ENCODE results near the gene VEPH1.

Gene VEPH1

GRCh38 chr3:157487339-157487738, 15.9 kb downstream of the VEPH1 start:
- no peak overlapping the region for H3K27ac Mint-ChIP-seq
- H3K4me3 Mint-ChIP-seq, result no peak overlapping the region
- H3K9me3 Mint-ChIP-seq, result peaks cover 8% of the 10 kb centered on the region
- H3K4me1 Mint-ChIP-seq, result peaks cover 5% of the 10 kb centered on the region
- peaks cover 5% of the 10 kb centered on the region for H3K27me3 Mint-ChIP-seq (ENCODE audit: low read depth, poor library complexity)
- no peaks in the 10 kb centered on the region for H3K36me3 Mint-ChIP-seq (ENCODE audit: low read depth)
- DNase-seq, result no peak
- no peak for TF ChIP-seq CTCF (IDR thresholded peaks at IDR 0.05)

GRCh38 chr3:157479464-157480243, 23.6 kb downstream of the VEPH1 start:
- H3K9me3 Mint-ChIP-seq, result peaks cover 25% of the 10 kb centered on the region
- no peak for TF ChIP-seq CTCF (IDR thresholded peaks at IDR 0.05)
- no peaks in the 10 kb centered on the region for H3K36me3 Mint-ChIP-seq (ENCODE audit: low read depth)
- no peaks in the 10 kb centered on the region for H3K4me1 Mint-ChIP-seq
- no peak overlapping the region for H3K4me3 Mint-ChIP-seq
- peaks cover 4% of the 10 kb centered on the region for H3K27me3 Mint-ChIP-seq (ENCODE audit: low read depth, poor library complexity)
- DNase-seq, result no peak
- no peak overlapping the region for H3K27ac Mint-ChIP-seq

GRCh38 chr3:157477441-157477840, 25.8 kb downstream of the VEPH1 start:
- no peaks in the 10 kb centered on the region for H3K4me1 Mint-ChIP-seq
- H3K36me3 Mint-ChIP-seq (ENCODE audit: low read depth), result no peaks in the 10 kb centered on the region
- H3K27ac Mint-ChIP-seq, result no peak overlapping the region
- DNase-seq, result no peak
- peaks cover 4% of the 10 kb centered on the region for H3K27me3 Mint-ChIP-seq (ENCODE audit: low read depth, poor library complexity)
- H3K9me3 Mint-ChIP-seq, result peaks cover 18% of the 10 kb centered on the region
- no peak for TF ChIP-seq CTCF (IDR thresholded peaks at IDR 0.05)
- no peak overlapping the region for H3K4me3 Mint-ChIP-seq

- H3K36me3 Mint-ChIP-seq (ENCODE audit: low read depth), result no peaks in the 10 kb centered on the region
- peaks cover 7% of the 10 kb centered on the region for H3K9me3 Mint-ChIP-seq
- DNase-seq, result no peak
- H3K27ac Mint-ChIP-seq, result no peak overlapping the region
- TF ChIP-seq CTCF (IDR thresholded peaks at IDR 0.05), result no peak
- no peaks in the 10 kb centered on the region for H3K4me1 Mint-ChIP-seq
- H3K27me3 Mint-ChIP-seq (ENCODE audit: low read depth, poor library complexity), result peaks cover 4% of the 10 kb centered on the region
- H3K4me3 Mint-ChIP-seq, result no peak overlapping the region
Measured at GRCh38 chr3:157475921-157476414, 27.2 kb downstream of the VEPH1 start.

- no peak overlapping the region for H3K4me3 Mint-ChIP-seq
- H3K27me3 Mint-ChIP-seq (ENCODE audit: low read depth, poor library complexity), result peaks cover 15% of the 10 kb centered on the region
- H3K4me1 Mint-ChIP-seq, result no peaks in the 10 kb centered on the region
- no peak overlapping the region for H3K27ac Mint-ChIP-seq
- no peak for TF ChIP-seq CTCF (IDR thresholded peaks at IDR 0.05)
- no peaks in the 10 kb centered on the region for H3K36me3 Mint-ChIP-seq (ENCODE audit: low read depth)
- peaks cover 4% of the 10 kb centered on the region for H3K9me3 Mint-ChIP-seq
- DNase-seq, result no peak
Measured at GRCh38 chr3:157472648-157473047, 30.6 kb downstream of the VEPH1 start.

GRCh38 chr3:157471064-157471463, 32.2 kb downstream of the VEPH1 start:
- H3K4me3 Mint-ChIP-seq, result no peak overlapping the region
- no peak for DNase-seq
- no peak for TF ChIP-seq CTCF (IDR thresholded peaks at IDR 0.05)
- H3K36me3 Mint-ChIP-seq (ENCODE audit: low read depth), result no peaks in the 10 kb centered on the region
- no peaks in the 10 kb centered on the region for H3K4me1 Mint-ChIP-seq
- H3K9me3 Mint-ChIP-seq, result no peaks in the 10 kb centered on the region
- H3K27ac Mint-ChIP-seq, result no peak overlapping the region
- peaks cover 10% of the 10 kb centered on the region for H3K27me3 Mint-ChIP-seq (ENCODE audit: low read depth, poor library complexity)
